Ovary (tissue), 3 donors: Measurements from ENCODE around the gene HCFC1R1.

ENCODE experiments used
- EP300 ChIP-seq: sonication (generic); formaldehyde crosslinking; IDR thresholded peaks from one replicate; pipeline ENCODE4 v1.6.1; 2017; ENCODE audit warnings: antibody characterized with exemption
- POLR2A ChIP-seq: fragments of 450-650 bp; IDR thresholded peaks from one replicate; pipeline ENCODE4 v1.6.1; 2017; ENCODE audit warnings: antibody characterized with exemption, mild to moderate bottlenecking, moderate library complexity
- TF ChIP-seq, protein P1 (sequence below), 3 donors: fragments of 450-650 bp in 2 of 3; fragments of 200-600 bp in 1 of 3; IDR thresholded peaks; one replicate each; pipeline versions ENCODE4 v1.5.1 to v1.8.0; 2016 to 2022; ENCODE audit warnings: antibody characterized with exemption in 3 of 3, mild to moderate bottlenecking in 1 of 3
- donor health status: DM: no; HTN: no; CAD: no.

DNA sequence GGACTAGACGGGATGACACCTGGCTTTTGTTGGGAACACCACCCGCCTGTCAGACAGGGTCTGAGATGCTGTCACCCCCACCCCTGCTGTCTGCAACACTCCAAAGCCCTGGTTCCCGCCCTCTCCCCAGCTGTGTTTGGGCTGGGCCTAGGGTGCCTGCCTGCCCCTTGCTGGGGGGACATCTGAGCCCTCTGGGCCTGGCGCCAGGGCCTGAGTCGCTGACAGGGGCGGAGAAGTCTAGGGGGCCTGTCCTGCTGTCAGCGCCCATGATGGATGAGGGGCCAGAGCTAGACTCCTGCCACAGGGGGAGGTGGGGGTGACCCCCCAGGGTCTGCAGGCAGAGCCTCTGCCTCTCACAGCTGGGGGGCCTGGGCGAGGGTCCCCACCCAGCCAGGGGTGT is 35.9 kb downstream of the HCFC1R1 start:
- TF ChIP-seq, protein P1, sequence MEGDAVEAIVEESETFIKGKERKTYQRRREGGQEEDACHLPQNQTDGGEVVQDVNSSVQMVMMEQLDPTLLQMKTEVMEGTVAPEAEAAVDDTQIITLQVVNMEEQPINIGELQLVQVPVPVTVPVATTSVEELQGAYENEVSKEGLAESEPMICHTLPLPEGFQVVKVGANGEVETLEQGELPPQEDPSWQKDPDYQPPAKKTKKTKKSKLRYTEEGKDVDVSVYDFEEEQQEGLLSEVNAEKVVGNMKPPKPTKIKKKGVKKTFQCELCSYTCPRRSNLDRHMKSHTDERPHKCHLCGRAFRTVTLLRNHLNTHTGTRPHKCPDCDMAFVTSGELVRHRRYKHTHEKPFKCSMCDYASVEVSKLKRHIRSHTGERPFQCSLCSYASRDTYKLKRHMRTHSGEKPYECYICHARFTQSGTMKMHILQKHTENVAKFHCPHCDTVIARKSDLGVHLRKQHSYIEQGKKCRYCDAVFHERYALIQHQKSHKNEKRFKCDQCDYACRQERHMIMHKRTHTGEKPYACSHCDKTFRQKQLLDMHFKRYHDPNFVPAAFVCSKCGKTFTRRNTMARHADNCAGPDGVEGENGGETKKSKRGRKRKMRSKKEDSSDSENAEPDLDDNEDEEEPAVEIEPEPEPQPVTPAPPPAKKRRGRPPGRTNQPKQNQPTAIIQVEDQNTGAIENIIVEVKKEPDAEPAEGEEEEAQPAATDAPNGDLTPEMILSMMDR (IDR thresholded peaks at IDR 0.05) = no peak
- TF ChIP-seq POLR2A = no peak
- no peak for TF ChIP-seq EP300
